HCT116 (cell line): Measurements from ENCODE around the gene GIT1.

ENCODE experiments used
- CTCF ChIP-seq, 3 experiments: fragments of 200-600 bp in 1 of 3; sonication (generic) in 1 of 3; IDR thresholded peaks in 2 of 3; conservative IDR thresholded peaks in 1 of 3; 2 replicates each; pipeline ENCODE4 v1.5.1; 2012 to 2017; ENCODE audit warnings: low read depth in 2 of 3, low read length in 2 of 3, antibody characterized with exemption in 1 of 3, borderline replicate concordance in 1 of 3, control low read depth in 1 of 3, mild to moderate bottlenecking in 1 of 3, mixed read lengths in 1 of 3, mixed run types in 1 of 3, moderate library complexity in 1 of 3; ENCODE audit not compliant: insufficient read depth in 1 of 3
- JUND ChIP-seq: IDR thresholded peaks from 2 replicates; pipeline ENCODE4 v1.6.1; 2012
- MAX ChIP-seq: IDR thresholded peaks from 2 replicates; pipeline ENCODE4 v1.6.1; 2012
- POLR2A ChIP-seq: IDR thresholded peaks from 2 replicates; pipeline ENCODE4 v1.7.0; 2011; ENCODE audit warnings: borderline replicate concordance; ENCODE audit not compliant: insufficient read depth, insufficient read length; ENCODE audit errors: extremely low read depth
- POLR2AphosphoS5 ChIP-seq: IDR thresholded peaks from 2 replicates; pipeline ENCODE4 v1.6.1; 2011; ENCODE audit warnings: mild to moderate bottlenecking, low read depth, low read length, moderate library complexity
- RAD21 ChIP-seq: IDR thresholded peaks from 2 replicates; pipeline ENCODE4 v1.6.1; 2012; ENCODE audit warnings: low read depth, mild to moderate bottlenecking
- SRF ChIP-seq: IDR thresholded peaks from 2 replicates; pipeline ENCODE4 v1.6.1; 2012; ENCODE audit warnings: low read depth

DNA sequence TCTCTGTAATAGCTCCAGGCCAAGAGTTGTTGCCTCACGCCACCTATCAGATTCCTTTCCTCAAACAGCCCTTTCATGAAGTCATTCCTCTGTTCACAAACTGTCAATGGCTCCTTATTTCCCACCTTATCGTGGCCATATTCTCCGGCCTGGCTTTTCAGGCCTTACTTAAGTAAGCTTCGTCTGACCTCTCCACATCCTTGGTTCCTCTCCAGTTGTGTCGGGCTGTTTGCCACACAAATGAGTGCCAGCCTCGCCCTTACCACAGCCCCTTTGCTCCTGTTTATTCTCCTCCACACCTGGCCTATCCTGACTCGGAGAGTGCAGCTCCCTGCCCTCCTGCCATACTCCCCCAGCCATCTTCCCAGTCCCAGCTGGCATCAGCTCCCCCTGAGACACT, 18.9 kb downstream of the GIT1 start:
- TF ChIP-seq POLR2A (no peak), JUND (no peak), CTCF (IDR thresholded peaks at IDR 0.05 in 2 of 3, conservative IDR thresholded peaks at IDR 0.05 in 1 of 3; ENCODE audit: borderline replicate concordance in 1 of 3, insufficient read depth in 1 of 3, low read depth in 2 of 3, low read length in 2 of 3) (no peak), SRF (no peak), RAD21 (no peak), POLR2AphosphoS5 (no peak), MAX (no peak)
